Sigmoid colon (tissue), 4 donors: ENCODE measurements around the gene CSF2.

Experiments
- POLR2A ChIP-seq, 2 donors: fragments of 450-650 bp; IDR thresholded peaks; one replicate each; pipeline ENCODE4 v1.6.1; 2016; ENCODE audit warnings: antibody characterized with exemption in 2 of 2, mild to moderate bottlenecking in 2 of 2, moderate library complexity in 2 of 2
- POLR2AphosphoS5 ChIP-seq, 4 donors: sonication (generic); formaldehyde crosslinking; IDR thresholded peaks; one replicate each; pipeline ENCODE4 v1.6.1; 2017; ENCODE audit warnings: antibody characterized with exemption in 4 of 4
- TF ChIP-seq, protein P1 (sequence below), 4 experiments: fragments of 450-650 bp in 3 of 4; fragments of 200-600 bp in 1 of 4; IDR thresholded peaks; one replicate each; pipeline ENCODE4 v1.5.1; 2016 to 2019; ENCODE audit warnings: antibody characterized with exemption in 4 of 4, mild to moderate bottlenecking in 3 of 4, moderate library complexity in 2 of 4

GRCh38 chr5:132100672-132101261, 27.2 kb downstream of the CSF2 start:
- TF ChIP-seq, protein P1, sequence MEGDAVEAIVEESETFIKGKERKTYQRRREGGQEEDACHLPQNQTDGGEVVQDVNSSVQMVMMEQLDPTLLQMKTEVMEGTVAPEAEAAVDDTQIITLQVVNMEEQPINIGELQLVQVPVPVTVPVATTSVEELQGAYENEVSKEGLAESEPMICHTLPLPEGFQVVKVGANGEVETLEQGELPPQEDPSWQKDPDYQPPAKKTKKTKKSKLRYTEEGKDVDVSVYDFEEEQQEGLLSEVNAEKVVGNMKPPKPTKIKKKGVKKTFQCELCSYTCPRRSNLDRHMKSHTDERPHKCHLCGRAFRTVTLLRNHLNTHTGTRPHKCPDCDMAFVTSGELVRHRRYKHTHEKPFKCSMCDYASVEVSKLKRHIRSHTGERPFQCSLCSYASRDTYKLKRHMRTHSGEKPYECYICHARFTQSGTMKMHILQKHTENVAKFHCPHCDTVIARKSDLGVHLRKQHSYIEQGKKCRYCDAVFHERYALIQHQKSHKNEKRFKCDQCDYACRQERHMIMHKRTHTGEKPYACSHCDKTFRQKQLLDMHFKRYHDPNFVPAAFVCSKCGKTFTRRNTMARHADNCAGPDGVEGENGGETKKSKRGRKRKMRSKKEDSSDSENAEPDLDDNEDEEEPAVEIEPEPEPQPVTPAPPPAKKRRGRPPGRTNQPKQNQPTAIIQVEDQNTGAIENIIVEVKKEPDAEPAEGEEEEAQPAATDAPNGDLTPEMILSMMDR (IDR thresholded peaks at IDR 0.05) = no peak
- TF ChIP-seq POLR2AphosphoS5 (IDR thresholded peaks at IDR 0.05) (no peak), POLR2A (IDR thresholded peaks at IDR 0.05) (no peak)
